A549 treated with DMSO at 1 μM for 4 hours (cell line): ENCODE measurements around the gene SPATA31A1. TPM values are rescaled to one million over a fixed set of nuclear protein-coding genes. Genes with fewer than 3 reads are reported as not detected.

Experiments
- total RNA-seq: library from RNA; stranded (reverse); fragments of 200-300 nt; extraction: Qiagen RNA extraction; gene quantifications from 5 replicates; pipeline ENCODE4 v1.2.3, GENCODE V29; 2022; ENCODE audit warnings: low read depth

Gene SPATA31A1
- total RNA-seq, result not detected in 5 replicates

GRCh38 chr9:39355369-39355768, at the start of gene SPATA31A1:
Gene SPATA31A1, plus strand, starts transcription at chr9:39355669. Its CDS starts 62 bp downstream, at chr9:39355731.

Other genes starting within 250 kb of the SPATA31A1 start
- 8.4 to 12.2 TPM (median 10.1 TPM) in 5 replicates for gene CNTNAP3, start 67.5 kb upstream of the SPATA31A1 start, total RNA-seq